H9 (cell line): ENCODE measurements around the gene FYTTD1. TPM values are rescaled to one million over a fixed set of nuclear protein-coding genes. Genes with fewer than 3 reads are reported as not detected.

Experiments
- DNase-seq: peaks from one replicate; pipeline ENCODE4 v3.0.0-alpha.2; 2017
- H2AFZ ChIP-seq: one replicate; pipeline ENCODE4 v1.6.1; 2013; ENCODE audit warnings: mild to moderate bottlenecking, low read length, control low read depth, moderate library complexity
- H2AK5ac ChIP-seq: 2 replicates; pipeline ENCODE4 v1.6.1; 2013; ENCODE audit warnings: low read length, control low read depth, mixed read lengths; ENCODE audit not compliant: insufficient read length
- H2BK120ac ChIP-seq: one replicate; pipeline ENCODE4 v1.6.1; 2013; ENCODE audit warnings: low read depth, mild to moderate bottlenecking, low read length, control low read depth, inconsistent platforms; ENCODE audit not compliant: poor library complexity, severe bottlenecking
- H2BK12ac ChIP-seq: 2 replicates; pipeline ENCODE4 v1.6.1; 2013; ENCODE audit warnings: low read length, control low read depth, mixed read lengths, low read depth; ENCODE audit not compliant: insufficient read length
- H2BK15ac ChIP-seq: 2 replicates; pipeline ENCODE4 v1.6.1; 2013; ENCODE audit warnings: low read depth, low read length, control low read depth
- H2BK20ac ChIP-seq: one replicate; pipeline ENCODE4 v1.6.1; 2013; ENCODE audit warnings: low read depth, mild to moderate bottlenecking, low read length, control low read depth, inconsistent platforms; ENCODE audit not compliant: poor library complexity, severe bottlenecking
- H2BK5ac ChIP-seq: 2 replicates; pipeline ENCODE4 v1.6.1; 2013; ENCODE audit warnings: low read length, control low read depth, mixed read lengths; ENCODE audit not compliant: insufficient read length
- H3K14ac ChIP-seq: 2 replicates; pipeline ENCODE4 v1.6.1; 2013; ENCODE audit warnings: low read length, control low read depth; ENCODE audit not compliant: insufficient read depth
- H3K18ac ChIP-seq: 2 replicates; pipeline ENCODE4 v1.6.1; 2013; ENCODE audit warnings: low read depth, mild to moderate bottlenecking, mixed read lengths, low read length, control low read depth; ENCODE audit not compliant: insufficient read length
- H3K23ac ChIP-seq: 2 replicates; pipeline ENCODE4 v1.6.1; 2013; ENCODE audit warnings: low read length, control low read depth, mixed read lengths, low read depth; ENCODE audit not compliant: insufficient read length
- H3K23me2 ChIP-seq: 2 replicates; pipeline ENCODE4 v1.6.1; 2013; ENCODE audit warnings: low read depth, mild to moderate bottlenecking, mixed read lengths, low read length, control low read depth; ENCODE audit not compliant: insufficient read length, poor library complexity, severe bottlenecking
- H3K27ac ChIP-seq: 2 replicates; pipeline ENCODE4 v1.5.1; 2013; ENCODE audit warnings: low read length, control low read depth, mixed read lengths, low read depth; ENCODE audit not compliant: insufficient read length
- H3K27me3 ChIP-seq: 2 replicates; pipeline ENCODE4 v1.6.1; 2013; ENCODE audit warnings: low read length, control low read depth, inconsistent platforms; ENCODE audit not compliant: insufficient read depth
- H3K4ac ChIP-seq: 2 replicates; pipeline ENCODE4 v1.6.1; 2013; ENCODE audit warnings: low read depth, mild to moderate bottlenecking, control low read depth, inconsistent platforms, low read length, moderate library complexity
- H3K4me1 ChIP-seq: 2 replicates; pipeline ENCODE4 v1.6.1; 2013; ENCODE audit warnings: low read length, control low read depth, inconsistent platforms; ENCODE audit not compliant: insufficient read depth
- H3K4me2 ChIP-seq: 2 replicates; pipeline ENCODE4 v1.6.1; 2013; ENCODE audit warnings: low read length, control low read depth, mixed read lengths; ENCODE audit not compliant: insufficient read length, insufficient read depth
- H3K56ac ChIP-seq: 2 replicates; pipeline ENCODE4 v1.6.1; 2013; ENCODE audit warnings: low read depth, mild to moderate bottlenecking, mixed read lengths, low read length, control low read depth; ENCODE audit not compliant: insufficient read length
- H3K79me1 ChIP-seq: 2 replicates; pipeline ENCODE4 v1.6.1; 2013; ENCODE audit warnings: low read depth, mild to moderate bottlenecking, moderate library complexity, low read length, control low read depth, inconsistent platforms; ENCODE audit not compliant: insufficient read depth, poor library complexity, severe bottlenecking
- H3K79me2 ChIP-seq: 2 replicates; pipeline ENCODE4 v1.6.1; 2013; ENCODE audit warnings: low read length, control low read depth, inconsistent platforms; ENCODE audit not compliant: insufficient read depth
- H3K9ac ChIP-seq: 2 replicates; pipeline ENCODE4 v1.6.1; 2013; ENCODE audit warnings: low read length, control low read depth, mixed read lengths; ENCODE audit not compliant: insufficient read length; ENCODE audit errors: extremely low read depth
- H3K9me3 ChIP-seq: one replicate; pipeline ENCODE4 v1.6.1; 2013; ENCODE audit warnings: low read depth, low read length, inconsistent platforms; ENCODE audit not compliant: control insufficient read depth
- H3T11ph ChIP-seq: one replicate; pipeline ENCODE4 v1.6.1; 2013; ENCODE audit warnings: mild to moderate bottlenecking, low read length, control low read depth, inconsistent platforms
- H4K20me1 ChIP-seq: one replicate; pipeline ENCODE4 v1.6.1; 2013; ENCODE audit not compliant: control insufficient read depth, insufficient read length, insufficient read depth
- H4K5ac ChIP-seq: 2 replicates; pipeline ENCODE4 v1.6.1; 2013; ENCODE audit warnings: low read depth, mild to moderate bottlenecking, mixed read lengths, low read length, control low read depth; ENCODE audit not compliant: insufficient read length
- H4K8ac ChIP-seq: replicated peaks from 2 replicates; pipeline ENCODE4 v1.6.1; 2013; ENCODE audit warnings: low read length, control low read depth, mixed read lengths, low read depth; ENCODE audit not compliant: insufficient read length
- H4K91ac ChIP-seq: 2 replicates; pipeline ENCODE4 v1.6.1; 2013; ENCODE audit warnings: low read depth, mild to moderate bottlenecking, moderate library complexity, mixed read lengths, low read length, control low read depth; ENCODE audit not compliant: insufficient read length
- H3K27ac Mint-ChIP-seq, 3 experiments: 2 replicates in 2 of 3; 3 replicates in 1 of 3; pipeline ENCODE4 v1.8.0; 2020 to 2021; ENCODE audit warnings: mixed read lengths in 3 of 3, mild to moderate bottlenecking in 1 of 3, moderate library complexity in 1 of 3
- H3K27me3 Mint-ChIP-seq: 2 replicates; pipeline ENCODE4 v1.8.0; 2021; ENCODE audit warnings: low read depth, mild to moderate bottlenecking, moderate library complexity, mixed read lengths
- H3K36me3 Mint-ChIP-seq, 3 experiments: 2 replicates in 2 of 3; 3 replicates in 1 of 3; pipeline ENCODE4 v1.8.0; 2020 to 2021; ENCODE audit warnings: low read depth in 3 of 3, mixed read lengths in 3 of 3; ENCODE audit not compliant: insufficient read depth in 1 of 3
- H3K4me1 Mint-ChIP-seq, 2 experiments: 2 replicates each; pipeline ENCODE4 v1.8.0; 2020; ENCODE audit warnings: mixed read lengths in 2 of 2
- H3K4me3 Mint-ChIP-seq, 2 experiments: 2 replicates in 1 of 2; 3 replicates in 1 of 2; pipeline ENCODE4 v1.8.0; 2020 to 2021; ENCODE audit warnings: mild to moderate bottlenecking in 2 of 2, mixed read lengths in 2 of 2, moderate library complexity in 1 of 2
- H3K9me3 Mint-ChIP-seq, 2 experiments: 2 replicates in 1 of 2; 3 replicates in 1 of 2; pipeline ENCODE4 v1.8.0; 2020; ENCODE audit warnings: mild to moderate bottlenecking in 2 of 2, mixed read lengths in 2 of 2, moderate library complexity in 1 of 2
- WGBS: extraction: QIAGEN DNeasy Blood & Tissue Kit; methylation state at CpG from one replicate; pipeline ENCODE4 v1.1.7; 2013; ENCODE audit warnings: missing lambda C conversion rate, low lambda C conversion rate, mixed read lengths; ENCODE audit not compliant: insufficient read length; ENCODE audit errors: extremely low coverage; 5-methylcytosine and 5-hydroxymethylcytosine counted together
- total RNA-seq: library from RNA; stranded (reverse); gene quantifications from 2 replicates; pipeline ENCODE4 v1.2.1, GENCODE V29; 2021
- TF ChIP-seq, protein P1 (sequence below): fragments of 200-600 bp; sonication (generic); conservative IDR thresholded peaks from 3 replicates; pipeline ENCODE4 v1.8.0; 2021; ENCODE audit warnings: antibody characterized with exemption, mild to moderate bottlenecking

FYTTD1 gene
- total RNA-seq, 1 experiment from 2014 or later: 19.4 TPM

DNA sequence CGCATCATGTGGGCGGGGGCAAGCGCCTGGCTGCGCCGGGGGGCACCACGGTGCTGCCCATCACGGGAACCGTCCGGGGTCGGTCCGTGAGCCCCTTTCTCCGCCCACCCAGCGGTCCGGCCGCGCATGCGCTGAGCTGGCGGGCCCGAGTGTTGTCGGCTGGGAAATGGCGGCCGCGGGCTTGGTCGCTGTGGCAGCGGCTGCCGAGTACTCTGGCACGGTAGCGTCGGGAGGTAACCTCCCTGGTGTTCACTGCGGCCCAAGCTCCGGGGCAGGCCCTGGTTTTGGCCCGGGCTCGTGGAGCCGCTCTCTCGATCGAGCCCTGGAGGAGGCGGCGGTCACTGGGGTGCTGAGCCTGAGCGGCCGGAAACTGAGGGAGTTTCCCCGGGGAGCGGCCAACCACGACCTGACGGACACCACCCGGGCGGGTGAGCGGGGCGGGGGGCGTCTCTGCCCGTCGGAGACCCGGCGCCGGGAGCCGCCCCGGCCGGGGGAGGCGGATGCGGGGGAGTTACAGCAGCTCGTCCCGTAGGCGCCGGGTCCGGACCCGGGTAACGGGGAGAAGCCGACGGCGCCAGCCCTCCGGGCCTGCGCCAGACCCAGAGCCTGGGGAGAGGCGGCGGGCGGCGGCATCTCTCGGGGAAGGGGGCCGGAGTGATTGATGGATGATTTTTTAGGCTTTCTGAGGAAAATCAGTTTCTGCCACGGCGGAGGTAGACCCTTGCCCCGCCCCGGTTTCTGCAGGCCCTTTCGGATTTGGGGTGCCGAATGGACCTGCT, 41.6 kb downstream of the FYTTD1 start, which contains the start of gene LRCH3:
LRCH3 (plus strand) TSS at position 142 of the 779 bp plus-strand sequence; CDS start at position 167, 25 bp downstream.
- peaks cover 24% of the 10 kb centered on the region; the same call in 1 of the 2 replicates for H3K79me2 ChIP-seq

More for the DNA sequence above, 41.6 kb downstream of the FYTTD1 start, which contains the start of gene LRCH3:
- H3K27me3 Mint-ChIP-seq: no peaks in the 10 kb centered on the region; the same call in 1 of the 2 replicates
- H3K56ac ChIP-seq: no peak within 1 kb of the TSS
- TF ChIP-seq, protein P1, sequence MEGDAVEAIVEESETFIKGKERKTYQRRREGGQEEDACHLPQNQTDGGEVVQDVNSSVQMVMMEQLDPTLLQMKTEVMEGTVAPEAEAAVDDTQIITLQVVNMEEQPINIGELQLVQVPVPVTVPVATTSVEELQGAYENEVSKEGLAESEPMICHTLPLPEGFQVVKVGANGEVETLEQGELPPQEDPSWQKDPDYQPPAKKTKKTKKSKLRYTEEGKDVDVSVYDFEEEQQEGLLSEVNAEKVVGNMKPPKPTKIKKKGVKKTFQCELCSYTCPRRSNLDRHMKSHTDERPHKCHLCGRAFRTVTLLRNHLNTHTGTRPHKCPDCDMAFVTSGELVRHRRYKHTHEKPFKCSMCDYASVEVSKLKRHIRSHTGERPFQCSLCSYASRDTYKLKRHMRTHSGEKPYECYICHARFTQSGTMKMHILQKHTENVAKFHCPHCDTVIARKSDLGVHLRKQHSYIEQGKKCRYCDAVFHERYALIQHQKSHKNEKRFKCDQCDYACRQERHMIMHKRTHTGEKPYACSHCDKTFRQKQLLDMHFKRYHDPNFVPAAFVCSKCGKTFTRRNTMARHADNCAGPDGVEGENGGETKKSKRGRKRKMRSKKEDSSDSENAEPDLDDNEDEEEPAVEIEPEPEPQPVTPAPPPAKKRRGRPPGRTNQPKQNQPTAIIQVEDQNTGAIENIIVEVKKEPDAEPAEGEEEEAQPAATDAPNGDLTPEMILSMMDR: no peak
- no CpG with 5 or more reads among the region's 83 CpGs for WGBS
- peak within 1 kb of the TSS; percentile 96 for H3K9ac ChIP-seq
- no peak within 1 kb of the TSS for H2BK15ac ChIP-seq
- H3K79me1 ChIP-seq: peaks cover 10% of the 10 kb centered on the region
- no peak within 1 kb of the TSS for H3K23ac ChIP-seq
- no peak within 1 kb of the TSS for H2BK5ac ChIP-seq
- H3K27ac Mint-ChIP-seq: peak within 1 kb of the TSS; percentile 96 to 98 (median 98)
- H3K4me3 Mint-ChIP-seq: peak within 1 kb of the TSS; percentile 91 to 94
- H2AK5ac ChIP-seq: no peak within 1 kb of the TSS
- H3K4me2 ChIP-seq: peak within 1 kb of the TSS; percentile 99
- H3K27me3 ChIP-seq: no peaks in the 10 kb centered on the region
- H4K20me1 ChIP-seq: no peaks in the 10 kb centered on the region
- no peak within 1 kb of the TSS for H3K4ac ChIP-seq
- peaks cover 8% of the 10 kb centered on the region for H3K23me2 ChIP-seq
- peaks cover 0 to 2% of the 10 kb centered on the region in 2 experiments; a peak in 2 of 5 replicates for H3K9me3 Mint-ChIP-seq
- H4K8ac ChIP-seq: no peak within 1 kb of the TSS
- H3K4me1 Mint-ChIP-seq: peaks cover 10 to 17% of the 10 kb centered on the region in 2 experiments; a peak in 3 of 4 replicates
- H3K14ac ChIP-seq: peak within 1 kb of the TSS; percentile 83
- no peak within 1 kb of the TSS for H4K5ac ChIP-seq
- DNase-seq: peak; percentile 93
- H3K36me3 Mint-ChIP-seq: no peaks in the 10 kb centered on the region
- peak within 1 kb of the TSS; percentile 9 for H2AFZ ChIP-seq
- H3K18ac ChIP-seq: peak within 1 kb of the TSS; percentile 98
- H3T11ph ChIP-seq: no peak within 1 kb of the TSS
- H3K9me3 ChIP-seq: no peaks in the 10 kb centered on the region
- H2BK12ac ChIP-seq: no peak within 1 kb of the TSS
- no peak within 1 kb of the TSS for H2BK20ac ChIP-seq
- H4K91ac ChIP-seq: no peak within 1 kb of the TSS
- H2BK120ac ChIP-seq: no peak within 1 kb of the TSS
- H3K27ac ChIP-seq: no peak within 1 kb of the TSS
- H3K4me1 ChIP-seq: no peaks in the 10 kb centered on the region
